ENCODE results near the gene BCAS4. TPM values are rescaled to one million over a fixed set of nuclear protein-coding genes. Genes with fewer than 3 reads are reported as not detected.
"Not testable (repeated sequence)": the region's sequence is repeated elsewhere in the genome, so short reads cannot be mapped to it uniquely, and the experiment has no call there.

BCAS4 gene
- total RNA-seq, 1 donor, result 22.4 TPM

DNA sequence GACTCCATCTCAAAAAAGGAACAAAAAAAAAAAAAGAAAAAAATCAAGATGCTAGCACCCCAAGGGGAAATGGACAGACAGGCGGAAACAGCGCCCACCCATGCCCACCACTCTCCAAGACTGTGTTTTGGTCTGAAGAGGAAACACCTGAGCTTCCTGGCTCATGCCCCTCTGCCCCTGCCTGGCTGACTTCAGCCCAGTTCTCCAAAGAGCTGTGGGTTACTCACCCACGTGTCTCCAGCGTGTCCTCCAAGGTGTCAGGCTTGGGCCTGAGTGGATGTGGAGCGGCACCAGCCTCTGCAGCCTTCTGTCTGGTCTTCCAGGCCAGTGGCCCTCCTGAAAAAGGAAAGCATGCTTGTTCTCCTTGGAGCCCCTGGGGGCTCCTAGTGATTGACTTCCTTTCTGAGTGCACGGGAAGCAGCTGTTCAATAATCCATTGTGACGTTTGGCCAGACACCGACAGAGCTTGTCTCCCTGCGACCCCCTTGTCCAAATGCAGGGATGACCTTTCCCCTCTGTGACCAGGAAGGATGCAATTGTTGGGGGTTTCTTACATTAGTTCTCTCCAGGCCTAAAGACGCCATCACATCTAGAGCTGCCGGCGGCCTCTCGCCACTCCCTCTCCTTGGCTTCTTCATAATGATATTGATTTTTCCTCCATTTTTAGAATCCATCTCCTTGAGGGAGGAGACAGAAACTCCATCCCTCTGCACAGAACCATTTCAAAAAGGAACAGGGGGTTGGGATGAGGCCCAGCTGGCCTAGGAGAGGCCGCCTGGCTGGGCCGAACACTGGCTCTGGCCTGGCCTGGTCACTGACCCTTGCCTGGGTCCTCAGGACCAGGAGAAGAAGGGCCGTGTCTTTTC, 77.9 kb downstream of the BCAS4 start:
- DNase-seq (ENCODE audit: low read depth in 2 of 3, low spot score in 2 of 3), result peak in 2 of 3 donors; percentile 79 to 92

GRCh38 chr20:50873585-50873984, 78.7 kb downstream of the BCAS4 start:
- DNase-seq (ENCODE audit: low read depth in 2 of 3, low spot score in 2 of 3), result no peak

DNA sequence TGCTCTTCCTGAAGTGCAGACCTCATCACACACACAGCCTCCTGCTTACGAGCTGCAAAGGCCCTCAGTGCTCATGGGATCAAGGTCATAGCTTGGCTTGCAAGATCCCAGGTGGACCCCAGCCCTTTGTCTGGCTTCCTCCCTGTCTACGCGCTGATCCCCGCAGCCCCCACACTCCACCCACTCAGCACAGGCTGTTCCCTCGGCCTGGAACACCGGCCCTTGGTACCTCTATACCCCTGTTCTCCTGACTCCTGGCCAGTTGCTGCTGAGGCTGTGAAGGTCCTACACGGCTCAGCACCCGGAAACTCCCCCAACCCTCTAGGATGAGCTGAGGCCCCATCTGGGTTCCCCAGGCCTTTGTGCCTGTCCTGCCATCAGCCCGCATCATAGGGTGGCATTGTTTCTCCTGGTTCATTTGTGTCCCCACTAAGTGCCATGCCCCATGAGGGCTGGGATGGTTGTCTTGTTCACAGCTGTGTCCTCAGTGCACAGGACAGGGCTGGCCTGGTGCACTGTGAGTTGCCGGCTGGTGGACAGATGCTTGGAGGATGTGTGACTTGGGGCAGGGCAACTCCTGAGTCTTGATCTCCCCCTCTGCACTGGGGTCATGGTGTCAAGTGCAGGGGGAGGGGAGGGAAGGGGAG, 79.4 kb downstream of the BCAS4 start:
- DNase-seq (ENCODE audit: low read depth in 2 of 3, low spot score in 2 of 3), result no peak

DNA sequence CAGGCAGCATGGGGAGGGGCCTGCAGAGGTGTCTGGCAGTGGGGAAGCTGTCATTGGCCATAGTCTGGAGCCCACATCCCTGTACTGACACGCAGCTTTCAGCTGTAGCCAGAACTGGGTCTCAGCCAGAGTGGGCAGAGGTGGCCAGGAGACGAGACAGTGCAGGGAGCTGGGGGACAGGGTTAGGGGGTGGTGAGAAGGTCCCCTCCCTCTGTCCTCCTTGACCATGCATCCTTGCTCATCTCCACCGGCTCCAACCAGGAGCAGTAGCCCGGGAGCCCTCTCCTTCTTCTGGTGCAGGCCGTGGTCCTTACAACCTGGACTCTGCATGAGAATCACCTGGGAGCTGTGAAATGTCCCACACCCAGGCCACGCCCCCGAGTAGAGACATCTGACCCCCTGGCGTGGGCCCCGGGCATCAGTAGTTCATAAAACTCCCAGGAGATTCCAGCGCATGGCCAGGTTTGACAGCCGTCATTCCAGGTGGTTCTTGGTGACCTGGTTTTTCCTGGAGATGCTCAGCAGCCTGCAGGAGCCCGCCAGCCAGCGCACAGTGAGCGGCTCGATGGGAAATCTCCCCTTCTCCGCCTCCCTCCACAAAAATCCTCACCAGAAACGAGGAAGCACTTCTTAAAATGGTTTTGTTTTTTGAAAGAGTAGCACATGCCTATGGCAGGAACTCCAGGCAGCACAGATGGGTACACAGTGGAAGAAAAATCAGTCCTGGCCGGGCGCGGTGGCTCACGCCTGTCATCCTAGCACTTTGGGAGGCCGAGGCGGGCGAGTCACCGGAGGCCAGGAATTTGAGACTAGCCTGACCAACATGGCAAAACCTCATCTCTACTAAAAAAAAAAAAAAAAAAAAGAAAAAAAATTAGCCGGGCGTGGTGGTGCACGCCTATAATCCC, 80.2 kb downstream of the BCAS4 start:
- no peak for DNase-seq (ENCODE audit: low read depth in 2 of 3, low spot score in 2 of 3)

DNA sequence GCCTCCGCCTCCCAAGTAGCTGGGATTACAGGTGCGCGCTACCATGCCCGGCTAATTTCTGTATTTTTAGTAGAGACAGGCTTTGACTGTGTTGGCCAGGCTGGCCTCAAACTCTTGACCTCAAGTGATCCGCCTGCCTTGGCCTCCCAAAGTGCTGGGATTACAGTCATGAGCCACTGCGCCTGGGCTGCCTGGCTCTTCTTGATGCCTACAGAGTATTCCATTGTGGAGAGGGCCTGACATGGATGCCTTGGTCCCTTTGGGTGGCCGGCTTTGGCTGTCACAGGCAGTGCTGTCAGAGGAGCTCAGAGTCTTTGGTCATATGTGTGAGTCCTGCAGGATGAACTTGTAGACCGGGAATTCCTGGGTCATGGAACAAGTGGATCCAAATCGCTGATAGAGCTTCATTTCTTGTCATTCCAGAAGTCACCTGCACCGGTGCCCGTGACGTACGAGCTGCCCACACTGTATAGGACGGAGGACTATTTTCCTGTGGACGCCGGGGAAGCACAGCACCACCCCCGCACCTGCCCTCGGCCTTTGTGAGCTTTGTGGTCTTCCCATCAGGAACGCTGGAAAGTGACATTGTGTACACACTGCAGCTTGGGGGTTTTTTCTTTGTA, 81.3 kb downstream of the BCAS4 start:
- DNase-seq (ENCODE audit: low read depth in 2 of 3, low spot score in 2 of 3), result no peak

- DNase-seq (ENCODE audit: low read depth in 2 of 3, low spot score in 2 of 3), result no peak
Observed at GRCh38 chr20:50876816-50877215, 82.0 kb downstream of the BCAS4 start.

DNA sequence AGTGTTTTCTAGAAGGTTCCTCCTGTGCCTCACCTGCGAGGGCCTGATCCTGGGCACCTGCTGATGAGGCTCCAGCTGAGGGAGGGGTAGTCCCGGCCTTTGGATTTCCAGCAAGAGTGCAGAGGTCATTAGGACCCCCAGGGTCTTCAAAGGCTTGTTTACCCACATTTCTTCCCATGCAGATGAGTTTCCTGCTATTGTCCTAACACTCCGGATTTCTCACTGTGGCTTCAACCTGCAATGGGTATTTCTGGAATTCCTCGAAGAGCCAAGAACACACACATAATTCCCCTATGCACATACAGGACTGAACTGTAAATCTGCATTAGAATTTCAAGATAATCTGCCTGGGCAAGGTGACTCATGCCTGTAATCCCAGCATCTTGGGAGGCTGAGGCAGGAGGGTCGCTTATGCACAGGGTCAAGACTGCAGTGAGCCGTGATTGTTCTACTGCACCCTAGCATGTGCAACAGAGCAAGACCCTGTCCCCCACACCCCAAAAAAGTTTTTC, 82.4 kb downstream of the BCAS4 start:
- no peak for DNase-seq (ENCODE audit: low read depth in 2 of 3, low spot score in 2 of 3)

- no peak for DNase-seq (ENCODE audit: low read depth in 2 of 3, low spot score in 2 of 3)
Observed at GRCh38 chr20:50879649-50880550, 85.0 kb downstream of the BCAS4 start.

- not testable (repeated sequence) for DNase-seq (ENCODE audit: low read depth in 2 of 3, low spot score in 2 of 3)
Observed at GRCh38 chr20:50881759-50882424, 87.0 kb downstream of the BCAS4 start.

DNA sequence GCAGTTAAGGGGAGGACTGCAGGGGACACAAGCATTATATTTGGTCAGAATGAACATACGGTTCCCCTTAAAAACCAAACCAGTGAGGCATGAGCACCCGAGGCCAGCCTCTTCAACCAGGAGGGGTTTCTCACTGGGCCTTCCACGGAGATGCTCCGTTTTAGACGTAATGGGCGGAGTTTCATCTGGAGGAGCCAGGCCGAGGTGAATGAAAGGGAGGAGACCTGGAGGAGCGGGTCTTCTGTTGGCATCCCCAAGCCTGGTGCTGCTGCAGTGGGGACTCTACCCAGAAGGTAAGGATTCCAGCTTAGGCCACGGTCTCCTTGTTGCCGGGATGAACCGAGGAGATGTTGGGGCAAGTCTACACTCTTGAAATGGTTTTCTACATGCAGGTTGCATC, 89.0 kb downstream of the BCAS4 start:
- DNase-seq (ENCODE audit: low read depth in 2 of 3, low spot score in 2 of 3), result no peak

GRCh38 chr20:50885068-50885467, 90.2 kb downstream of the BCAS4 start:
- no peak for DNase-seq (ENCODE audit: low read depth in 2 of 3, low spot score in 2 of 3)

- no peak for DNase-seq (ENCODE audit: low read depth in 2 of 3, low spot score in 2 of 3)
Observed at GRCh38 chr20:50885781-50886180, 90.9 kb downstream of the BCAS4 start.

DNA sequence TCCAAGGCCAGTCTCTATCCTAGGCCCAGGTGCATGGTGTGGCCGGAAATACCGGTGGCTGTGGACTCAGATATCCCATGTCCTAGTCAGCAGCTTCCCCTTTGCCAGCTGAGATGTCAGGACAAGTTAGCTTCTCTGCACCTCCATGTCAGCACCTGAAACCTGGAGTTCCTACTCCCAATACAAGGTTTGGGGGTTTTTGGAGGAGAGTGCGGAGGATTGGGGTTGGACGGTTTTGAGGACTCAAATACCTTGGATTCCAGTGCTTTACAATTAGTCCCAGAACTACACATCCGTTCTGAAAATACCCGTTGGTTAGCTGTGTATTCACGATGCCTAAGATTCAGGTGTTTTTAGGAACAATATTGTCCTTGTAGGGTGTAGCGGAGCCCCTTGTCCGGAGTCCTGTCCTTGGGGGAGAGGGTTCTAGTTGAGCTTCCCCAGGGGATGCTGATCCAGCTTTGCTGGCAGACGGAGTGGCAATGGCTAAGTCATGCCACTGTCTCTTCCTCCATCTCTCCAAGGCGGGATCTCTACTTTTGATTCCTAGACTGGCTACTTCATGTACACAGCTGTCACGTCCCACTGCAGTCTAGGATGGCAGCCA, 91.4 kb downstream of the BCAS4 start:
- DNase-seq (ENCODE audit: low read depth in 2 of 3, low spot score in 2 of 3), result no peak

DNA sequence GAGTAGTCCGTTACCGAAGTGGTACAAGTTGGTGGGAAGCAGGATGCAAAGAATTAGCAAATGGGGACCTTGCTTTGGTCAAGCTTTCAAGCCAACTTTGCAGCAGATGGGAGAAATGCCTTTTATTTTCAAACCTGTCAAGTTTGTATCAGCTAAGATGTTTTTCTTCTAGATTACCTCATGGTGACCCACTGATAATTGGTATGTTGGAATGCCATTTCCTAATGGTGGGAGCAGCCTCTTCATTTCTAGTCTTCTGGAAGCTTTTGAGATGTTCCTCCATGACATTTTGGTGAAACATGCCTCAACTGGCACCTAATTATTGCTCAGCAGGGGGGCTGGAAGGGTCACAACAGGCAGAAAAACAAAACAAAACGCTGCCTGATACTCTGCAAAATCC, 92.7 kb downstream of the BCAS4 start:
- DNase-seq (ENCODE audit: low read depth in 2 of 3, low spot score in 2 of 3), result no peak

- DNase-seq (ENCODE audit: low read depth in 2 of 3, low spot score in 2 of 3), result no peak
Observed at GRCh38 chr20:50891138-50891537, 96.3 kb downstream of the BCAS4 start.

GRCh38 chr20:50892394-50892793, 97.5 kb downstream of the BCAS4 start:
- no peak for DNase-seq (ENCODE audit: low read depth in 2 of 3, low spot score in 2 of 3)

GRCh38 chr20:50893620-50894019, 98.8 kb downstream of the BCAS4 start:
- DNase-seq (ENCODE audit: low read depth in 2 of 3, low spot score in 2 of 3), result no peak

GRCh38 chr20:50895111-50895830, 100.4 kb downstream of the BCAS4 start:
- no peak for DNase-seq (ENCODE audit: low read depth in 2 of 3, low spot score in 2 of 3)

All from hematopoietic multipotent progenitor cell (in vitro differentiated cells).